HT-29 (cell line): ENCODE results near the gene NCAPH2. TPM values are rescaled to one million over a fixed set of nuclear protein-coding genes. Genes with fewer than 3 reads are reported as not detected.
"Not testable (repeated sequence)": the region's sequence is repeated elsewhere in the genome, so short reads cannot be mapped to it uniquely, and the experiment has no call there.

Source experiments
- DNase-seq: peaks from one replicate; pipeline ENCODE4 v3.0.0-alpha.2; 2015; ENCODE audit warnings: low spot score
- total RNA-seq: library from RNA; depleted of rRNA; stranded (reverse); fragments of >200 nt; shearing (Covaris generic); gene quantifications from 2 replicates; pipeline ENCODE4 v1.2.3, GENCODE V29; 2014

Gene NCAPH2
- total RNA-seq, 1 experiment from 2014 or later: 88.8 TPM

DNA sequence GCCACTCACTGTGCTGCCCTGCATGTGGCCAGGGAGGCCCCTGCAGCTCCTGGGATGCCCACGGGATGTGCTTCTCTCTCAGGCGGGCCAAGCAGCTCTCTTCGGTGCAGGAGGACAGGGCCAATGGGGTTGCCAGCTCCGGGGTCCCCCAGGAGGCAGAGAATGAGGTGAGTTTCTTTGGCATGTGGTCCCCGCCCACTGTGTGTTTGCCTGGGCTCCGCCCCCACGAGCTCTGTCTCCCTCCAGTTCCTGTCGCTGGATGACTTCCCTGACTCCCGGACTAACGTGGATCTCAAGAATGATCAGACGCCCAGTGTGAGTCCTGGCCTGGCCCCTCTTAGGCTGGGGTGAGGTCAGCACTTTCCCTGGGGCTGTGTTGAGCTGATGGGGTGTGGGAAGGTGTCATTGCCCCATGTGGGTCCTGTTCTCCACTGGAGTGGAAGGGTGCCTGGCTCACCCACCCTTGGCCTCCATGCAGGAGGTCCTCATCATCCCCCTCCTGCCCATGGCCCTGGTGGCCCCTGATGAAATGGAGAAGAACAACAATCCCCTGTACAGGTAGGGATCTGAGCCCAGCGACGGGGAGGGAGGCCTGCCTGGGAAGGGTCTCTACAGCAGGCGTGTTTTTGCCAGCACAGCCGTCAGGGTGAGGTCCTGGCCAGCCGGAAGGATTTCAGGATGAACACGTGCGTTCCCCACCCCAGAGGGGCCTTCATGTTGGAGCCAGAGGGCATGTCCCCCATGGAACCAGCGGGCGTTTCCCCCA lies 9.7 kb downstream of the NCAPH2 start:
- no peak for DNase-seq

DNA sequence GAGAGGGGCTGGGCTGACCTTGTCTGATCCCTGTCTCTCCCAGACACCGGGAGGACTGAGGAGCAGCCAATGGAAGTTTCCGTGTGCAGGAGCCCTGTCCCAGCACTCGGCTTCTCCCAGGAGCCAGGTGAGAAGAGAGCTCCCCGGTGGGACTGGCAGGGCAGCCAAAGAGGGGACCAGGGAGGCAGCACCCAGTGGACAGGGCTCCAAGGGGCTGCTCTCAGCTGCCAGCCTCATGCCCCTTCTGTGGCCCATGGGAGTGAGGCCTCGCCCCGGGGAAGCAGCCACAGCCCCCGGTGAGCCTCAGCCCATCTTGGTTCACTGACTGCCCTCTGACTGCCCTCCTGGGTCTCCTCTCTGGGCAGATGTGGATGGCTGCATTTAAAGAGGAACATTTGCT lies 10.6 kb downstream of the NCAPH2 start:
- no peak for DNase-seq

DNA sequence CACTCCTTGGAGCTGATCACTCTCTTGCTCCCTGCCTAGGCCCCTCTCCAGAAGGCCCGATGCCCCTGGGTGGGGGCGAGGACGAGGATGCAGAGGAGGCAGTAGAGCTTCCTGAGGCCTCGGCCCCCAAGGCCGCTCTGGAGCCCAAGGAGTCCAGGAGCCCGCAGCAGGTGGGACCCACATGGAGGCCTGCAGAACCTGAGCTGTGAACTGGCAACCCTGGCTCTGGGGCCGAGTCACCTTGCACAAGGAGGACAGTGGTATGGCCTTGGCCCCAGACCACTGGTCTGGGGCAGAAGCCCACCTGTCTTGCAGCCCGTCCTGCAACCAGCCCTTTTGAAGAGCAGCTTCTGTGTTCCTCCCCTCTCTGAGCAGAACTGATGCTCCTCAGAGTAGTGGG lies 11.1 kb downstream of the NCAPH2 start:
- DNase-seq: no peak

DNA sequence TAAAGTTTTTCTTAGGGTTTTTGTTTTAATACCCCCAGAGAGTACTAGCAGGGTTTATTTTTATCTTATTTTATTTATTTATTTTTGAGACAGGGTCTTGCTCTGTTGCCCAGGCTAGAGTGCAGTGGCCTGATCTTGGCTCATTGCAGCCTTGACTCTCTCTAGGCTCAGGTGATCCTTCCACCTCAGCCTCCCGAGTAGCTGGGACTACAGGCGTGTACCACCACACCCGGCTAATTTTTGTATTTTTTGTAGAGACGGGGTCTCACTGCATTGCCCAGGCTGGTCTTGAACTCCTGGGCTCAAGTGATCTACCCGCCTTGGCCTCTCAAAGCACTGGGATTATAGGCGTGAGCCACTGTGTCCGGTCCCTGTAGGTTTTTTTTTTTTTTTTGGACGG lies 12.2 kb downstream of the NCAPH2 start:
- DNase-seq: not testable (repeated sequence)

DNA sequence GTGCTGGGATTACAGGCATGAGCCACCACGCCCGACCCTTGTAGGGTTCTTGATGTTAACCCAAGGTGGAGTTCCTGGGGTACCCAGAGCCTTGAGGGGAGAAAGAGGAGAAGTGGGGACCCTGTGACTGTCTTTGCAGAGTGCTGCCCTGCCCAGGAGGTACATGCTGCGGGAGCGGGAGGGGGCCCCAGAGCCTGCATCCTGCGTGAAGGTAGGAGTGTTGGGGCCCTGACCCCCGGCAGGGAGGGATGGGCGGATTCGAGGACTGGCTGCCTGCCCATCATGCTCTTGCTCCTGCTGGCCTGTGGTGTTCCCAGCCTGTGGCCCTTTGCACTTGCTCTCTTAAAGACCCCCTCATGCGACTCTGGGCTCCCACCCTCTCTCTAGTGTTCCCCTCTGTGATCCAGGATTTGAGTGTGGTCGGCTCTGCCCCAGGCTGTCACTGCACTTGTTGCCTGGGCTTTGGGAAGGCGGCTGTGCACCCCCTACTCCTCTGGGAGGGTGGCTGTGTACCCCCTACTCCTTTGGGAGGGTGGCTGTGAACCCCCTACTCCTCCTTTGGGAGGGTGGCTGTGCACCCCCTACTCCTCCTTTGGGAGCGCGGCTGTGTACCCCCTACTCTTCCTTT lies 12.9 kb downstream of the NCAPH2 start:
- no peak for DNase-seq

DNA sequence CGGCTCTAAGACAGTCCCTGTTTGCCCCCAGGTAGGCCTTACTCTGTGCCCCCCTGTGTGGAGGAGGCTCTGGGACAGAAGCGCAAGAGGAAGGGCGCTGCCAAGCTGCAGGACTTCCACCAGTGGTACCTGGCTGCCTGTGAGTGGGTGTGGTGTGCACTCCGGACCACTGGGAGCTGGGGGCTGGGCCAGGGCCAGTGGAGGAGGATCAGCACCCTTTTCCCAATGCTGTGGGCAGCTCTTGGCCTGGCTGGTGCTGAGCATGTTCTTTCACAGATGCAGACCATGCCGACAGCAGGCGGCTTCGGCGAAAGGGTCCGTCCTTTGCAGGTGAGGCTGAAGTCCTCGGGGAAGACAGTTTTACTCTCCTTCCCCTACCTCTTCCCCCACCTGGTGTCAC lies 13.7 kb downstream of the NCAPH2 start:
- no peak for DNase-seq

DNA sequence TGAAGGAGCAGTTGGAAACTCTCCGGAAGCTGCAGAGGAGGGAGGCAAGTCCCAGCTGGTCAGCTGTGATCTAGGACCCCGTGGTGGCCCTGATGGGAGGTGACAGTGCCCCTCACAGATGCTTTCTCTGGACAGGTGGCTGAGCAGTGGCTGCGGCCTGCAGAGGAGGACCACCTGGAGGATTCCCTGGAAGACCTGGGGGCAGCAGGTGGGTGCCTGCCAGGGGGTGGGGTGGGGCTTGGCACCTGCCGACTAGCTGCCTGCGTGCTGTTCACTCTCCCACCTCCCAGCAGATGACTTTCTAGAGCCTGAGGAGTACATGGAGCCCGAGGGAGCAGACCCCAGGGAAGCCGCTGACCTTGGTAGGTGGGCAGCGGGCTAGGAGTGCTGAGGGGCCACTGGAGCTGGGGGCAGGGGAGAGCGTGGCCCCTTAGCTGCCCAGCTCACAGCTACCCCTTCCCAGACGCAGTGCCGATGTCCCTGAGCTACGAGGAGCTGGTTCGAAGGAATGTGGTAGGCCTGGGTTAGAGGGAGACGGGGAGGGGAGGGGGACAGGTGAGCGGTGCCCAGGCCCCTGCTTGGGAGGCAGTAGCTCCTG lies 14.3 kb downstream of the NCAPH2 start:
- DNase-seq: no peak

DNA sequence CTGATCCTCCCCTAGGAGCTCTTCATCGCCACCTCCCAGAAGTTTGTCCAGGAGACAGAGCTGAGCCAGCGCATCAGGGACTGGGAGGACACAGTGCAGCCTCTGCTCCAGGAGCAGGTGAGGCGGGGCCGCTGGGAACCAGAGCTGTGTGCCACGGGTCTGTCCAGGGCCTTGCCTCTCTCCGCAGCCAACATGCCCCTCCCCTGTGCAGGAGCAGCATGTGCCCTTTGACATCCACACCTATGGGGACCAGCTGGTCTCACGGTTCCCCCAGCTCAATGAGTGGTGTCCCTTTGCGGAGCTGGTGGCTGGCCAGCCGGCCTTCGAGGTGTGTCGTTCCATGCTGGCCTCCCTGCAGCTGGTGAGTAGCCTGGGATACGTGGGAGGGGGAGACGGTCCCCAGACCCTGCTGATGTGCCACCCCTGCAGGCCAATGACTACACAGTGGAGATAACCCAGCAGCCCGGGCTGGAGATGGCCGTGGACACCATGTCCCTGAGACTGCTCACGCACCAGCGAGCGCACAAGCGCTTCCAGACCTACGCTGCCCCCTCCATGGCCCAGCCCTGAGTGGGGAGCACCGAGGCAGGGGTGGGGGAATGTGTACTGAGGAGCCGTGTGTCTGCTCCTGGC lies 14.9 kb downstream of the NCAPH2 start:
- DNase-seq: no peak

DNA sequence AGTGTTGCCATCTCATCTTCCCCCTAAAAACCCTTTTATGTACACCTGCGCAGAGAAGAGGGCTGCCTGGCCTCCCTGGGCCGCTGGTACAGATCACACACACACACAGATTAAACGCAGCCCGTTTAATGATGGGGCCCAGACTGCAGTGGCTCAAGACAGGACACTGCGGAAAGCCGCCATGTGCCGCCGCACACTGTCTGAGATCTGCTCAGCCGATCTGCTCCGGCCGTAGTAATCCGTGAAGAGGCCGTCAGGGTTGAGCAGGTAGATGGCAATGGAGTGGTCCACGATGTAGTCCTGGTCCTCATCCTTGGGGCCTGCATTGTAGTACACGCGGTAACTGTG lies 15.4 kb downstream of the NCAPH2 start:
- no peak for DNase-seq

DNA sequence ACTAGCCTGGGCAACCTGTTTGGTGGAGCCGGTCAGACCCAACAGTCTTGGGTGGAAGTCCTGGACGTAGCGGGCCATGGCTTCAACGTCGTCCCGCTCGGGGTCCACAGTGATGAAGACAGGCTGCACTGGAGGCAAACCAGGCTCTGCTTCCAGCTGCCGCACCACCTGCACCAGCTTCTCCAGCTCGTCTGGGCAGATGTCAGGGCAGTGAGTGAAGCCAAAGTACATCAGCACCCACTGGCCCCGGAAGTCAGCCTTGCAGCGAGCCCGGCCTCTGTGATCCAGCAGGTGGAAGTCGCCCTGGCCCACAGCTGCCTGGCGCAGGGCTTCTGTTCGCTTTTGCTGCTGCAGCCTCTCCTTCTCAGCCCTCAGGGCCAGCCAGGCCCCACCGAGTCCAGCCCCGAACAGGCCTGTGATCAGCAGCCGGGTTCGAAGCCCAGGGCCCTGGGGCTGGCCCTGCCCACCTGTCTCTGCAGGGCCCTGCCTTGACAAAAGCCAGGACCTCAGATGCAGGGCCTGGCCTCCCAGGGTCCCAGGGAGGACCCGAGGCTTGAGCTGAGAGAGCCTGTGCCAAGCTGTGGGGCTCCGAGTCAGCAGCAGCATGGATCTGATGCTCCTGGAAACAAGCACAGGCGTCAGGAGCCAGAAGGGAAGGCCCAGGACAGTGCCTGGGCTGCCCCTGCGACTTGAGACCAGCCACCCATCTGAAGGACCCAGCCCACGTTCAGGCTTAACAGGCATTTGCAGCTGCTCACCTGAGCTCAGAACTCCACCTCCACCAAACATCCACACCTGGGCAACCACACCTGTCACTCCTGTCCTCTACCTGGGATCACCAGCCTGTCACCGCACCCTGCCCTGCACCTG lies 16.0 kb downstream of the NCAPH2 start:
- DNase-seq: peak; percentile 13

DNA sequence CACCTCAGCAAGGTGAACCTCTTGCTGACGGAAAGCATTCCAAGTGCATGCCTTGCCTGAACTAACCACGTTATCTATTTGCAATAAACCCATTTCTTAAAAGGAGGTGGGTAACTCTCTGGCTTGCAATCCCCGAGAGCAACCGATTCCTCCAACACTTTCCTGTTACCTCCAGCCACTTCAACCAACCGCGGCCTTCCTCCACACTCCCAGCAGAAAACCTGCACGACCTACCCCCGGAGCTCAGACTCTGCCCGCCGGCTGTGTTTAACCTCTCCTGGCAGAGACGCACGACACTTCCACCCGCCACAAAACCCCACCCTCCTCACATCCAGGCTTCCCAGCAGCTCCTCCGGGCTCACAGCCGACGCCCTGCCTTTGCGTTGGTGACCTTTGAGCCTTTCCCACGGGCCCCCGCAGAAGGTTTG lies 16.7 kb downstream of the NCAPH2 start:
- DNase-seq: peak; percentile 33

DNA sequence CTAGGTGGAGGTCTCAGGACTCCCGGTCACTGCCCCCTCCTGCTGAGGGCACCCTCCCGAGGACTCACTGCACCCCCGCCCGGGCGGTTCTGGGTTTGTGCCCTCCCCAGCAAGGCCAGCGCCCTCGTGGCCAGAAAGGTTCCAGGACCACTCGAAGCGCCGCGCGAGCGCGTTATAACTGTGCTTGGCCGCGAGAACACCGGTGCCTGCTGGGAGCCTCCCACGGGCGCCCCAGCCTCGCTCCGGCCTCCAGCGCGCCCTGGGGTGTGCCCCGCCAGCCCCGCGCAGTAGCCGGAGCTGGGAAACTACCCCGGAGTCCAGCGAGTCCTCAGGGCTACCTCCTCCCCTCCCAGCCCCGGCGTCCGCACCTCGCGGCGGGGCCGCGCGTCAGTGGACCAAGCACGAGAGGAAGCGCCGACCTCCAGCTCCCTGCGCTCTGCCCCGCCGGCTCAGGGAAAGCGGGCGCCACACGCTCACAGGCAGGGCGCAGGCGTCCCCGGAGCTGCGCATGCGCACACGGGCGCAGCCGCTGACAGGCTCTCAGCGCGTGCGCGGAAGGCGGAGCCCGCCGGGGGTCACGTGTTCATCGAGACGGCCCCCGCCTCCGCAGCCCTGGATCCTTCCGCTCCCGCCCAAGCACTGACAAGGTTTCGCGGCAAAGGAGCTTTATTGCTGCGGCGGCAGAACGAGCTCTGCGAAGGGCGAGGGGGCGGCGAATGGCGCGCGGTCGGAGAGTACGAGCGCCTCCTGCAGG lies 17.3 kb downstream of the NCAPH2 start, which contains the start of gene SCO2:
TSS of gene SCO2 (minus strand) at position 495 of the 754 bp plus-strand sequence. CDS start 1,187 bp downstream, outside the sequence.
- peak; percentile 94 for DNase-seq

DNA sequence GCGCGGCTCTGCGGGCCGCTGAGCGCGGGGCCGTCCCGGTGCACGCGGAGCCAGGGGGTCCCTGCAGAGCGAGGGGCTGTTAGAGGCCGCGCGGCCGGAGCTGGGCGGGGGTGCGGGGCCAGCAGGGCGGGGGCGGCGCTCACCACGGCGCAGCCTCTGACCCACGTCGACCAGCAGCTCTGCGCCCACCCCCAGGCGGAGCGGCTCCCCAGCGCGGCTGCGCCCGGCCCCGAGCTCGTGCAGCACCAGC lies 17.8 kb downstream of the NCAPH2 start:
- no peak for DNase-seq

DNA sequence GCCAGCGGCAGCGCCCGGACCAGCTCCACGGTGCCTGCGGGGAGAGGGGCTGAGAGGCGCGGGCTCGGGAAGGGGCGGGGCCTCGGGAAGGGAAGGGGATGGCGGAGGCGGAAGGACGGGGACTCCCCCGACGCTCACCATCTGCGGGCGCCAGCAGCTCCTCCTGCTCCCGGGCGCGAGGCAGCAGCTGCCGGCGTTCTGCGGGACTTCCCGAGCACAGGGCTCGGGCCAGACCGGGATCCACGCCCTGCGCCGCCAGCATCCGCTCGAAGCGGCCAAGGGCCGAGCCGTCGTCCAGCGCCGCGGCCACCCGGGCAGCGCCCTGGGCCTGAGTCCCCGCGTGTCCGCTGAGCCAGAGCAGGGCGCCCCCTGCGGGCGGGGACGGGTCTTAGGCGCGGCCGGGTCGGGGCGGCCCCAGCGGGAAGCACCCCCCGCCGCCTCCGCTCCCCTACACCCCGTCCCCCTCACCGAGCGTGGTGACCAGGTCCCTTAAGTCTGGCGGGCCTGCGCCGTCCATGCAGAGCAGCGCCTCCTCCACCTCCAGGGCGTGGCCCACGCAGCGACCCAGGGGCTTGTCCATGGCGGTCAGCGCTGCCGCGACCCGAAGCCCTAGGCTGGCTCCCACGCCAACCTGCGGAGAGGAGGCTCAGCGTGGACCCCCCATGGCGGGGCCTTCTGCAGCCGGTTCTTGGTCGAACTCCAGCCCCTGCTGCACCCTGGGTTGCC lies 18.2 kb downstream of the NCAPH2 start:
- peak; percentile 19 for DNase-seq

DNA sequence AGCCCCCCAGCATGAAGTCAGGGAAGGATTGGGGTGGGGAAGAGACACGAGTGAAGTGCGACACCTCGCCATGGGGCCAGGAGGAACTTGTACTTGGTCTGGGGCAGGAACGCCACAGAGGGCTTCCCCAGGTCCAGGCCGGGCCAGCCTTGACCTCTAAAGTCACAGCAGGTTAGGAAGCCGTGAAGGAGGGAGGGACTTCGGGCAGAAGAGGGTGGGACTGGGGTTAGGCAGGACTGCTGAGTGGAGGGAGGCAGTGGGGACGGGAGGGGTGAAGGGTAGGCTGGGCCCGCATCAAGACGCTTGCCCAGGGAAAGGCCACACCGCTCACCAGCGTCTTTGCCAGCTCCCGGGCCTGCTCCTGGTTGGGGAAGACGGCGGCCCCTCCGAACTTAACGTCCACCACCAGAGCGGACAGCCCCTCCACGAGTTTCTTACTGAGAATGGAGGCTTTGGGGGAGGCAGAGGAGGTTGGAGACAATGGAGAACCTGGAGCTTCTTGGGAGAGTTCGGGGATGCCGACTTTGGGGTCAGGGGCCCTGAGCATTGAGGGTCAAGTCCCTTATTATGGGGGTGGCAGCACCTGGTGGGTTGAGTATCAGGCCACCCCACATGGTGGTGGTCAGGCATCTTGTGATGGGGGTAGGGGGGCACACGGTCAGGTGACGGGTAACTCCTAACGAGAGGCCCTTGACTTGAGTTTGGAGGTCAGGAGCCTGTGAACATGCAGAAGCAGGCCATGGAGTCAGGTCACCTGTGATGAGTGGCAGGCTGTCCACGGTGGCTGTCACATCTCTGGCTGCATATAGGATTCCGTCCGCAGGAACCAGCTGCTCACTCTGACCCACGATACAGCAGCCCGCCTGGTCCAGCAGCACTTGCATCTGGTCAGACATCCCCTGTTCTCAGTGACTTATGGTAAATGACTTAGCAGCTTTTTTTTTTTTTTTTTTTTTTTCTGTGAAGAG lies 19.1 kb downstream of the NCAPH2 start:
- DNase-seq: peak; percentile 19

DNA sequence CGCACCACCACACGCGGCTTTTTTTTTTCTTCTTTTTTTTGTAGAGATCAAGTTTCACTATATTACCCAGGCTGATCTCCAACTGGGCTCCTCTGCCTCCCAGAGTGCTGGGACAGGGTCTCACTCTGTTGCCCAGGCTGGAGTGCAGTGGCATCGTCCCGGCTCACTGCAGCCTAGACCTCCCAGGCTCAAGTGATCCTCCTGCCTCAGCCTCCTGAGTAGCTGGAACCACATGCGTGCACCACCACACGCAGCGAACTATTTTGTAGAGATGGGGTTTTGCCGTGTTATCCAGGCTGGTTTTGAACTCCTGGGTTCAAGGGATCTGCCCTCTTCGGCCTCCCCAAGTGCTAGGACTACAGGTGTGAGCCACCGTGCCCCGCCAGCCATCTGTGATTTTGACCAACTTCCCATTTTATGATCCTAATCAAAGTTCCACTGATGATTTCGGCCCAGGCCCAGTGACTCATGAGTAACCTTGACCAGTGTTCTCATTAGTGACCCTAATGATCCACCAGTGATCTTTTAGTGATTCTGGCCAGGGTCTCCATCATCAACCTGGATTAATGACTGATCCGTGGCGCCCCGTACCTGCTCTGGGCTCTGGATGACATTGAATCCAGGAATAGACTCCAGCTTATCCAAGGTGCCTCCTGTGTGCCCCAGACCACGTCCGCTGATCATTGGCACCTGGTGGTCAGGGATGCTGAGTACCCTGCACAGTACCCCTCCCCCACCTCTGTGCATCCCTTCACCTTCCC lies 20.1 kb downstream of the NCAPH2 start:
- no peak for DNase-seq

DNA sequence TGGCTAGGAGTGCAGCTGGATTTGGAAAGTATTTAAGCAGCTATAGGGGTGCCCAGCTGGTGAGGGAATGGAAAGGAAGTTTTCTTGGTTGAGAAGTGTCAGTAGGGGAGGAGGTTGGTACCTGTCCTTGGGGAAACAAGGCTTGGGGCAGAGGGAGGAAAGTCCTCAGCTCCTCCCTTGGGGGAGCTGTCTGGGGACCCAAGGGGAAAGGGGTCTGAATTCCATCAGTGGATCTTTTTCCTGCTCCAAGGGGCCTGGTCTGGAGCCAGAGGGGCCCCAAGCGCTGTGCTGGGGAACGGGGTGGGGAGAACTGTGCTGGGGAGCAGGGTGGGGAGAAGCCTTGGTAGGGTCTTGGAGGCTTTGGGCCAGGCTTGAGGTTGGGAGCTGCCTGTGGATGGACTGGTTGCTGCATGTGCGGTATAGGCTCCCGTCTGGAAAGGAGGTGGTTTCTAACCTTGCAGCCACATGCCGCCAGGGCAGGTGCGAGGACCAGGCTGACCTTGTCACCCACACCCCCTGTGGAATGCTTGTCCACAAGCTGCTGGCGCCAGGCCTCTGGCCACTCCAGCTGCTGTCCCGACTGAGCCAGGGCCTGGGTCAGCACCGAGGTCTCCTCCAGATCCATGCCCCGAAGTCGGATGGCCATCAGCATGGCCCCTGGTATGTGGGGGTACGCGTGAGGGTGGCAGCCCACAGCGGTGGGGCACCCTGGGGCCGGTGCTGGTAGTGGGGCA lies 20.8 kb downstream of the NCAPH2 start:
- no peak for DNase-seq
